Heart left ventricle (tissue), 16 donors: Measurements from ENCODE around the gene CNNM3. TPM values are rescaled to one million over a fixed set of nuclear protein-coding genes. Genes with fewer than 3 reads are reported as not detected.
"Not testable (repeated sequence)": the region's sequence is repeated elsewhere in the genome, so short reads cannot be mapped to it uniquely, and the experiment has no call there.

Source experiments
- ATAC-seq, 4 donors: fragments of 200-7000 bp; cut with Tn5 transposase; one replicate each; pipeline ENCODE4 v1.9.1; 2020 to 2022; ENCODE audit warnings: moderate library complexity in 4 of 4, mild to moderate bottlenecking in 3 of 4, moderate number of reproducible peaks in 1 of 4
- DNase-seq, 5 donors: peaks; one replicate each; pipeline ENCODE4 v3.0.0-alpha.2; 2020
- H3K27ac ChIP-seq, 12 donors: fragments of 200-600 bp; sonication (generic) in 4 of 12; one replicate each; pipeline versions ENCODE4 v1.5.0 to v1.8.0; 2016 to 2022; ENCODE audit warnings: mild to moderate bottlenecking in 2 of 12
- H3K27me3 ChIP-seq, 9 donors: fragments of 200-600 bp; sonication (generic) in 2 of 9; one replicate each; pipeline versions ENCODE4 v1.5.1 to v1.8.0; 2016 to 2022; ENCODE audit warnings: mild to moderate bottlenecking in 3 of 9
- H3K36me3 ChIP-seq, 9 donors: fragments of 200-600 bp; sonication (generic) in 2 of 9; one replicate each; pipeline versions ENCODE4 v1.5.0 to v1.8.0; 2018 to 2022; ENCODE audit warnings: mild to moderate bottlenecking in 2 of 9
- H3K4me1 ChIP-seq, 12 donors: fragments of 200-600 bp; sonication (generic) in 4 of 12; one replicate each; pipeline versions ENCODE4 v1.5.0 to v1.8.0; 2016 to 2022; ENCODE audit warnings: mild to moderate bottlenecking in 3 of 12
- H3K4me3 ChIP-seq, 12 donors: fragments of 200-600 bp; sonication (generic) in 4 of 12; one replicate each; pipeline versions ENCODE4 v1.5.0 to v1.8.0; 2017 to 2022; ENCODE audit warnings: mild to moderate bottlenecking in 9 of 12, moderate library complexity in 4 of 12
- H3K9me3 ChIP-seq, 12 donors: fragments of 200-600 bp; sonication (generic) in 4 of 12; one replicate each; pipeline versions ENCODE4 v1.5.0 to v1.8.0; 2016 to 2022; ENCODE audit warnings: mild to moderate bottlenecking in 1 of 12
- POLR2A ChIP-seq, 2 donors: fragments of 450-650 bp; IDR thresholded peaks; one replicate each; pipeline ENCODE4 v1.6.1; 2017; ENCODE audit warnings: antibody characterized with exemption in 2 of 2, mild to moderate bottlenecking in 2 of 2, moderate library complexity in 2 of 2
- WGBS, 4 donors: extraction: QIAGEN DNeasy Blood & Tissue Kit in 2 of 4; methylation state at CpG; one replicate each; pipeline versions ENCODE4 v1.1.5 to v1.1.7; 2013 to 2018; 5-methylcytosine and 5-hydroxymethylcytosine counted together
- intact Hi-C, 10 donors: fragments of 100-400 bp; cut with DNase I; formaldehyde crosslinking; loops; one replicate each; pipeline versions ENCODE4 v1.11.1 to v1.14.2; 2022
- polyA plus RNA-seq, 2 donors: library from polyadenylated mRNA; stranded (reverse); fragments of 200-250 nt; gene quantifications; one replicate each; pipeline ENCODE4 v1.2.3, GENCODE V29; 2013
- total RNA-seq, 9 donors: library from RNA; depleted of rRNA in 2 of 9; stranded (reverse); fragments of >200 nt in 2 of 9; fragmentation: NEBNext Ultra II Directional in 3 of 9; extraction: Animal tissue kit (Norgen Biotek cat#: 25700) in 3 of 9; gene quantifications; one replicate each; pipeline versions ENCODE4 v1.1.0 to v1.2.4, GENCODE V29; 2016 to 2023
- TF ChIP-seq, protein P1 (sequence below), 12 donors: fragments of 200-600 bp; sonication (generic) in 4 of 12; IDR thresholded peaks; one replicate each; pipeline versions ENCODE4 v1.5.0 to v1.8.0; 2018 to 2022; ENCODE audit warnings: antibody characterized with exemption in 12 of 12, mild to moderate bottlenecking in 5 of 12
- donor health status: ischemic (EF 13 %, LVEDD 7.1; RV severe dilation, severe dysfunction).
- donor health status: healthy with polysubstance abuse.
- donor health status: DM: no; HTN: yes; CAD: no.
- donor health status: DM: no; HTN: no; CAD: no.
- donor health status: ischemic (EF 25% LVEDD 6.9; RV normal size, moderate dysfunction).
- donor health status: ischemic (EF 25% LVEDD 5.7; RV mildly dilated, moderate dysfunction).
- donor health status: healthy.
- donor health status: DM: yes; HTN: yes; CAD: no.
- donor health status: ischemic (EF 35%, LVEDD 5.7; RV mildly dilated, moderate dysfunction).
- donor health status: nonischemic (EF 11% LVEDD 7.7; RV severe dilation, severe dysfunction).
- donor health status: DM: yes; HTN: yes; CAD: no.
- donor health status: PGD.
- donor health status: ischemic (EF 29% LVEDD 5.4; RV normal size, mild dysfunction).
- donor health status: nonischemic (EF 23%, LVEDD 6.1; RV moderate dilation, normal function).

CNNM3 gene
- total and polyA plus RNA-seq, 11 donors: 5.1 to 17.7 (median 10.2) TPM

DNA sequence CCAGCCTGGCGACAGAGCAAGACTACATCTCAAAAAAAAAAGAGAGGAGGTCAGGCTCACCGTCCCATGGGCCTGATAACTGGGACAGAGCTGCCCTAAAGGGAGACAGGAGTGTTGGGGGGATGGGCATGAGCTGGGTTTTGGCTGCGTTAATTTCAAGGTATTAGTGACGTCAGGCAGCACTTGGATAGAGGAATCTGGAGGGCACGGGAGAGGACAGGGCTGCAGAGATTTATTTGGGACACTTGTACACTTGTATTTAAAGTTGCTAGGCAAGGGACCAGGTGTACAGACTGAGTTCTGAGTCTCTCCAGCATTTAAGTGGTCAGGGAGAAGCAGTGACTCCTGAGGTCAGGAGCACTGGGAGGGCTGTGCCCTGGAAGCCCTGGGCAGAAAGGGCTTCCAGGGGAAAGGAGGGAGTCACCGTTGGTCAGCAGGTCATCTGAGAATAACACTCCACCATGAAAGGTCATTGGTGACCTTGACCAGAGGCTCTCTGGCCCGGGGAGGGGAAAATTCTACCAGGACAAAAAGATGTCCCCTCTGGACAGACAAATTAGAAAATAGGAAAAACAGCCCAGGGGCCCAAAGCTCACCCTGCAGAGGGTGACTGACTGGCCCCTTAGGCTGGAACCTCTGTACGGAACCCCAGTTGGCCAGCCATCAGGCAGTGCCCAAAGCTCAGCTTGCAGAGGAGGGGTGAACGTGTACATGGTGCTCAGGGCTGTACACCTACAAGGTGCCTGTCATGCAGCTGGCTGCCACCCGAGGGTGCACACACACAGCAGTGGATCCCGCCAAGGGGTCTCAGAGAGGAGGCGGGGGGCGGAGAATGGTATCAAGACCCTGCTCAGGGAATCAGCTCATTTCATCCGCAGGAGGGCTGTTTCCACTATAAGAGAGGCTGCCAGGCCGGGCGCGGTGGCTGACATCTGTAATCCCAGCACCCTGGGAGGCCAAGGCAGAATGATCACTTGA, 23.0 kb upstream of the CNNM3 start:
- DNase-seq: peak in 3 of 5 donors; percentile 48 to 72 (median 66)
- 66 to 73% (median 69%) methylated on average over 17 of the region's 17 CpGs for WGBS, 4 donors
- peak; percentile 55 to 78 (median 74) for ATAC-seq
- H3K27ac ChIP-seq: peak overlapping the region in 11 of 12 donors; percentile 24 to 83 (median 64)
- intact Hi-C loops: no loop called here
- H3K9me3 ChIP-seq: no peaks in the 10 kb centered on the region
- no peaks in the 10 kb centered on the region for H3K27me3 ChIP-seq
- H3K4me3 ChIP-seq: no peak overlapping the region
- TF ChIP-seq POLR2A (IDR thresholded peaks at IDR 0.05): no peak
- TF ChIP-seq, protein P1, sequence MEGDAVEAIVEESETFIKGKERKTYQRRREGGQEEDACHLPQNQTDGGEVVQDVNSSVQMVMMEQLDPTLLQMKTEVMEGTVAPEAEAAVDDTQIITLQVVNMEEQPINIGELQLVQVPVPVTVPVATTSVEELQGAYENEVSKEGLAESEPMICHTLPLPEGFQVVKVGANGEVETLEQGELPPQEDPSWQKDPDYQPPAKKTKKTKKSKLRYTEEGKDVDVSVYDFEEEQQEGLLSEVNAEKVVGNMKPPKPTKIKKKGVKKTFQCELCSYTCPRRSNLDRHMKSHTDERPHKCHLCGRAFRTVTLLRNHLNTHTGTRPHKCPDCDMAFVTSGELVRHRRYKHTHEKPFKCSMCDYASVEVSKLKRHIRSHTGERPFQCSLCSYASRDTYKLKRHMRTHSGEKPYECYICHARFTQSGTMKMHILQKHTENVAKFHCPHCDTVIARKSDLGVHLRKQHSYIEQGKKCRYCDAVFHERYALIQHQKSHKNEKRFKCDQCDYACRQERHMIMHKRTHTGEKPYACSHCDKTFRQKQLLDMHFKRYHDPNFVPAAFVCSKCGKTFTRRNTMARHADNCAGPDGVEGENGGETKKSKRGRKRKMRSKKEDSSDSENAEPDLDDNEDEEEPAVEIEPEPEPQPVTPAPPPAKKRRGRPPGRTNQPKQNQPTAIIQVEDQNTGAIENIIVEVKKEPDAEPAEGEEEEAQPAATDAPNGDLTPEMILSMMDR (IDR thresholded peaks at IDR 0.05): no peak
- H3K4me1 ChIP-seq: peaks cover 0 to 33% (median 11%) of the 10 kb centered on the region in 12 donors
- peaks cover 0 to 14% (median 12%) of the 10 kb centered on the region in 9 donors for H3K36me3 ChIP-seq

DNA sequence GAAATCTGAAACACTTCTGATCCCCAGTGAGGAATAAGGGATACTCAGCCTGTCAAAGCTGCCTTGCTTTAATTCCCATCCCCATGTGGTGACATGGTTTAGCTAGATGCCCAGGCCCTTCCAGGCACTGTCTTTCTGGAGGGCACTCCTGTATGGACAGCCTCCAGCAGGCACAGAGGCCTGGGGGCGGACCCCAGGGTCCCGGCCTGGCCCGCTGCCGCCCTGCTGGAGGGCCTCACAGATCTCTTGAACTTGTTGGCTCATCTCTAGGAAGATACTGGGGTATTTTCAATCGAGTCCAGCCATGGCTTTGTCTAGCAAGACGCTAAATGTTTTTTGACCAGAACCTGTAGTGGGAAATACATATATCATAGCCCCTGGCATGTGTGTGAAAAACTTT, 21.0 kb upstream of the CNNM3 start:
- H3K9me3 ChIP-seq: no peaks in the 10 kb centered on the region
- peaks cover 0 to 19% (median 3%) of the 10 kb centered on the region in 12 donors for H3K4me1 ChIP-seq
- H3K36me3 ChIP-seq: peaks cover 0 to 33% (median 31%) of the 10 kb centered on the region in 9 donors
- H3K27me3 ChIP-seq: no peaks in the 10 kb centered on the region
- no peak overlapping the region for H3K4me3 ChIP-seq
- intact Hi-C loops: loop anchor here in 1 of 10 donors (5.0 kb wide), 1 partner anchor 48 kb away; no protein-coding TSS in a partner anchor
- no peak for ATAC-seq
- WGBS, 4 donors: 80 to 98% (median 95%) methylated on average over 6 of the region's 6 CpGs
- H3K27ac ChIP-seq: no peak overlapping the region
- TF ChIP-seq POLR2A (IDR thresholded peaks at IDR 0.05): no peak
- TF ChIP-seq, protein P1 (IDR thresholded peaks at IDR 0.05): no peak
- no peak for DNase-seq

DNA sequence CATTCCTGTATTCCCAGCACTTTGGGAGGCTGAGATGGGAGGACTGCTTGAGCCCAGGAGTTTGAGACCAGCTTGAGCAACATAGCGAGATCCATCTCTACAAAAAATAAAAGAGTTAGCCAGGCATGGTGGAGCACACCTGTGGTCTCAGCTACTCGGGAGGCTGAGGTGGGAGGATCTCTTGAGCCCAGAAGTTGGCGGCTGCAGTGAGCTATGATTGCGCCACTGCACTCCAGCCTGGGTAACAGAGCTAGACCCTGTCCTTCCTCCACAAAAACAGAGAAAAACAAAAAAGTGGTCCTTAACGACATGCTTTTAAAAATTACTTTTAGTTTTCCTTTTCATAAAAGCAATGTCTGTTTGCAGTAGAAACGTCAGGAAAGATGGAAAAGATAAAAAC, 19.6 kb upstream of the CNNM3 start:
- H3K36me3 ChIP-seq: peaks cover 0 to 36% (median 31%) of the 10 kb centered on the region in 9 donors
- H3K9me3 ChIP-seq, H3K27me3 ChIP-seq, H3K27ac ChIP-seq, ATAC-seq, H3K4me3 ChIP-seq, DNase-seq: not testable (repeated sequence)
- intact Hi-C loops: loop anchor here in 1 of 10 donors (5.0 kb wide), 1 partner anchor 49 kb away; no protein-coding TSS in a partner anchor
- 88 to 93% (median 92%) methylated on average over 6 of the region's 6 CpGs for WGBS, 4 donors
- peaks cover 0 to 25% (median 6%) of the 10 kb centered on the region in 12 donors for H3K4me1 ChIP-seq

DNA sequence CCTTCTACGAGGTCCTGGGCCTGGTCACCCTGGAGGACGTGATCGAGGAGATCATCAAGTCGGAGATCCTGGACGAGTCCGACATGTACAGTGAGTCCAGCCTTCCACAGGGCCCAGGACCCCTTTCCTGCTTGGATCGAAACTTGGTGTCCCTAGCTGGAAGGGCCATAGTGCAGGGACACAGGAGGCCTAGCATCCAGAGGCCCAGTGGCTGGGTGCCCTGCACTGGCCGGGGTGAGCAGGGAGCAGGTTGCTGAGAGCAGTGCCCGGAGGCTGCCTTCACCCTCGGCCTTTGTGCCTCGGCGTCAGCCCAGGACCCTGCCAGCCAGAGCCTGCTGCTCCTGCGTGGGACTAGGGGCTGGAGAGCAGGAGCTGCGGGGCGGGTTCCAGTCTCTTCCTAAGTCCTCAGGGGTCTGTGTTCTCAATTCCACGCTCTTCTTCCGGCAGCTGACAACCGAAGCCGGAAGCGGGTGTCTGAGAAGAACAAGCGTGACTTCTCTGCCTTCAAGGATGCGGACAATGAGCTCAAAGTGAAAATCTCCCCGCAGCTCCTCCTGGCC, 18.9 kb upstream of the CNNM3 start:
- TF ChIP-seq, protein P1 (IDR thresholded peaks at IDR 0.05): no peak
- TF ChIP-seq POLR2A (IDR thresholded peaks at IDR 0.05): no peak
- H3K4me3 ChIP-seq: no peak overlapping the region
- H3K4me1 ChIP-seq: peaks cover 0 to 25% (median 6%) of the 10 kb centered on the region in 12 donors
- H3K36me3 ChIP-seq: peaks cover 0 to 42% (median 33%) of the 10 kb centered on the region in 9 donors
- intact Hi-C loops: loop anchor here in 1 of 10 donors (5.0 kb wide), 1 partner anchor 50 kb away; no protein-coding TSS in a partner anchor
- no peak overlapping the region for H3K27ac ChIP-seq
- 94 to 96% (median 95%) methylated on average over 17 to 23 of the region's 23 CpGs for WGBS, 4 donors
- DNase-seq (no peak), ATAC-seq (no peak)
- H3K9me3 ChIP-seq: no peaks in the 10 kb centered on the region
- H3K27me3 ChIP-seq: no peaks in the 10 kb centered on the region
